HFFc6 (cell line): ENCODE results near the gene BCL2. TPM values are rescaled to one million over a fixed set of nuclear protein-coding genes. Genes with fewer than 3 reads are reported as not detected.

Experiments used
- DNase-seq: peaks from one replicate; pipeline ENCODE4 v3.0.0-alpha.2; 2018
- H3K27ac Mint-ChIP-seq: 2 replicates; pipeline ENCODE4 v1.8.0; 2020; ENCODE audit warnings: mild to moderate bottlenecking, mixed read lengths
- H3K27me3 Mint-ChIP-seq: 2 replicates; pipeline ENCODE4 v1.8.0; 2021; ENCODE audit warnings: mild to moderate bottlenecking, moderate library complexity, mixed read lengths; ENCODE audit not compliant: insufficient read depth
- H3K36me3 Mint-ChIP-seq: 2 replicates; pipeline ENCODE4 v1.8.0; 2021; ENCODE audit warnings: low read depth, mixed read lengths
- H3K4me1 Mint-ChIP-seq: 2 replicates; pipeline ENCODE4 v1.8.0; 2020; ENCODE audit warnings: low read depth, mixed read lengths
- H3K4me3 Mint-ChIP-seq: 2 replicates; pipeline ENCODE4 v1.8.0; 2020; ENCODE audit warnings: mild to moderate bottlenecking, moderate library complexity, mixed read lengths
- H3K9me3 Mint-ChIP-seq: 2 replicates; pipeline ENCODE4 v1.8.0; 2020; ENCODE audit warnings: mild to moderate bottlenecking, mixed read lengths
- total RNA-seq, 6 experiments: library from RNA; stranded (reverse); fragmentation: NEBNext Ultra II Directional; extraction: Animal tissue kit (Norgen Biotek cat#: 25700); gene quantifications; 2 replicates in 1 of 6; 3 replicates in 5 of 6; pipeline ENCODE4 v1.2.3, GENCODE V29; 2021
- TF ChIP-seq, protein P1 (sequence below): fragments of 200-600 bp; sonication (generic); IDR thresholded peaks from 2 replicates; pipeline ENCODE4 v1.5.0; 2021; ENCODE audit warnings: antibody characterized with exemption, mild to moderate bottlenecking

Gene BCL2
- total RNA-seq, 6 experiments from 2014 or later: 0.17 to 1.1 (median 0.95) TPM

DNA sequence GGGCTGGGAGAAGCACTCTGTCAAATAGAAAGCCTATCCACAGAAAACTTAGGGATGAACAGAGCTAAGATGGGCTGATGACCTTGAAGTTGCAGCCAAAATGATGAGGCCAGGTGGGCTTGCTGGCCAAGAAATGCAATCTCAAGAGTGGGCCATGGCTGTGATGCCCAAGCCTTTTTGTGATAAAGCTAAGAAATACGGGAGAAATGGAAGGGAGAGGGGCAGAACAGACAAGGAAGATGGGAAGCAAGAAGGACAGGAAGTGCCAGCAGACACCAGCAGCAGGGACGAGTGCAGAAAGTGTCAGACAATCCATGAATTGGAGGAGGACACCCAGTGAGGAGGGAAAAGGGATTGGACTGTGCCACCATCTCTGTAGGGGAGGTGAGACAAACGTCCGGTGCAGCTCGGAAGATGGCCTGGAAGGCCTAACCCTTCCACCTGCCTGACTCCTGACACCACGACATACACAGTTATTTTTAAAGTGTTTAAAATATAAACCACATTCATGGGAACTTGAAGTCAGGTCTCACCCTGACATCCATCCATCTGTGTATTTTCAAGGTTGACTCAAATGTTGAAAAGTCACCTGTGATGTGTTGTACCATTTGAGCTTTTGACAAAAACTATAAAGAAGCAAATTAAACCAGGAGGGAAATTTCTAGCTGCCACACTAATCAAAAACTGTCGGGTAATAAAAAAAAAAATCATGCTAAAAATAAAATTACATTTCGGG is 105.5 kb downstream of the BCL2 start:
- peaks cover 6% of the 10 kb centered on the region for H3K9me3 Mint-ChIP-seq
- TF ChIP-seq, protein P1, sequence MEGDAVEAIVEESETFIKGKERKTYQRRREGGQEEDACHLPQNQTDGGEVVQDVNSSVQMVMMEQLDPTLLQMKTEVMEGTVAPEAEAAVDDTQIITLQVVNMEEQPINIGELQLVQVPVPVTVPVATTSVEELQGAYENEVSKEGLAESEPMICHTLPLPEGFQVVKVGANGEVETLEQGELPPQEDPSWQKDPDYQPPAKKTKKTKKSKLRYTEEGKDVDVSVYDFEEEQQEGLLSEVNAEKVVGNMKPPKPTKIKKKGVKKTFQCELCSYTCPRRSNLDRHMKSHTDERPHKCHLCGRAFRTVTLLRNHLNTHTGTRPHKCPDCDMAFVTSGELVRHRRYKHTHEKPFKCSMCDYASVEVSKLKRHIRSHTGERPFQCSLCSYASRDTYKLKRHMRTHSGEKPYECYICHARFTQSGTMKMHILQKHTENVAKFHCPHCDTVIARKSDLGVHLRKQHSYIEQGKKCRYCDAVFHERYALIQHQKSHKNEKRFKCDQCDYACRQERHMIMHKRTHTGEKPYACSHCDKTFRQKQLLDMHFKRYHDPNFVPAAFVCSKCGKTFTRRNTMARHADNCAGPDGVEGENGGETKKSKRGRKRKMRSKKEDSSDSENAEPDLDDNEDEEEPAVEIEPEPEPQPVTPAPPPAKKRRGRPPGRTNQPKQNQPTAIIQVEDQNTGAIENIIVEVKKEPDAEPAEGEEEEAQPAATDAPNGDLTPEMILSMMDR: no peak
- no peak overlapping the region for H3K27ac Mint-ChIP-seq
- H3K36me3 Mint-ChIP-seq: peaks cover 5% of the 10 kb centered on the region; the same call in 1 of the 2 replicates
- H3K4me3 Mint-ChIP-seq: no peak overlapping the region
- H3K27me3 Mint-ChIP-seq: peaks cover 8% of the 10 kb centered on the region
- no peak for DNase-seq
- H3K4me1 Mint-ChIP-seq: peaks cover 5% of the 10 kb centered on the region

DNA sequence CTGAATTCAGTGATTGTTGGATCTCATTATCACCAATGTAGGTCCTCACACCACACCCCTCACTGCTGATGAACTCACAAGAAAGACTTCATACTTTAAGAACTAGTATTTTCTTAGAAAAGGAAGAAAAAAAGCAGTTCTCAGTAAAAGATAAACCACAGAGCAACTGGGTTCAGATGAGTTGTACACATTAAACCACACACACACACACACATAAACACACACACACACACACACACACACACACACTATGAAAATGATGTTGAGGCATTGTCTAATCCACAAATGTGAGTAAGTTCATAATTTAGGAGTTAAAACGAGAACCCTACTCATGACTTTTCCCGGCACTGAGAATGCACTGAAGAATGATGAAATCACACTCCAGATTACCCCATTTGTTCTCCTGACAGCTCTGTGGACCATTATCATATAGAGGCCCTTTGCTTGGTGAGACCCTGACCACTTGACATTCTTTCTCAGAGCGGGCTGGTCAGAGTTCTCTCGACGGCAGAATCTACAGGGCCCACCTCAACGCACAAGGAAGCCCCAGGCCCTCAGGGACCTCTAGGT is 106.2 kb downstream of the BCL2 start:
- Mint-ChIP-seq H3K4me3 (no peak overlapping the region), H3K27me3 (peaks cover 10% of the 10 kb centered on the region), H3K36me3 (no peaks in the 10 kb centered on the region), H3K27ac (no peak overlapping the region), H3K9me3 (no peaks in the 10 kb centered on the region), H3K4me1 (no peaks in the 10 kb centered on the region; the same call in 1 of the 2 replicates)
- TF ChIP-seq, protein P1: no peak
- DNase-seq: no peak

DNA sequence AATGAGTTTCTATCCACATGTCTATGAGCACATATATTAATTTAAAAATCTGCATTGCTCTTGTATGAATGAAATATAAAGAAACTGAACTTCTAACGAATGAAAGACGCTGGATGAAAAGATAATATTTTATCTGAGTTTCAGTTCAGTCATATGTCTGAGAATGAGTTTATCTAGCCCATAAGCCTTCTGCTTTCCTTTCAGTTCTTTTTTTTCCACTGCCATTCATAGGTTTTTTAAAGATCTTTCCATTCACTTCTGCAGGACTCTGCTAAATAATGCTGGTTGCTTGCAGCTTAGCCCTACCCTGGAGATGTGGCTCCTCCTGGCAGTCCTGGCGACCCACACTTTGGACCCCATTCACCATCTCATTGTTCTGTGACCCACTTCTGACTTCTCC is 109.0 kb downstream of the BCL2 start:
- Mint-ChIP-seq H3K27ac (no peak overlapping the region), H3K9me3 (no peaks in the 10 kb centered on the region), H3K36me3 (no peaks in the 10 kb centered on the region), H3K27me3 (peaks cover 26% of the 10 kb centered on the region), H3K4me3 (no peak overlapping the region), H3K4me1 (no peaks in the 10 kb centered on the region)
- no peak for DNase-seq
- TF ChIP-seq, protein P1: no peak

DNA sequence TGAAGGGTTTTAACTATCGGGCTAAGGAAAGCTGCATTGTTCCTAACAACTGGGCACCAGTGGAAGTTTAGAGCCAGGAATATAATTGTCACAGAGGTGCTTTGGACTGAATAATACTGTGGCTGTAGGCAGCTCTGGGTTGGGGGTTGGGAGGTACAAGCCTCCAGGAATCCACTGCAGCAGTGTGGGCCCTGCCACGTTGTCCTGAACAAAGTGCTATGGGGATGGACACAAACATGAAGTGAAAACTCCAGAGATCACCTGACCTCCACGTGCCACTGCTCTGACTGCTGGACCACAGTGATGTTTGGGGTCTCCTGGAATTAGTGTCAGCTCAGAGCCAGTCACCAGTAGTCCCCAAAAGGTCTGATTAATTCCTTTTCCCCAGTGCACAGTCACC is 110.9 kb downstream of the BCL2 start:
- H3K27me3 Mint-ChIP-seq: peaks cover 33% of the 10 kb centered on the region
- H3K9me3 Mint-ChIP-seq: no peaks in the 10 kb centered on the region
- H3K4me1 Mint-ChIP-seq: no peaks in the 10 kb centered on the region

DNA sequence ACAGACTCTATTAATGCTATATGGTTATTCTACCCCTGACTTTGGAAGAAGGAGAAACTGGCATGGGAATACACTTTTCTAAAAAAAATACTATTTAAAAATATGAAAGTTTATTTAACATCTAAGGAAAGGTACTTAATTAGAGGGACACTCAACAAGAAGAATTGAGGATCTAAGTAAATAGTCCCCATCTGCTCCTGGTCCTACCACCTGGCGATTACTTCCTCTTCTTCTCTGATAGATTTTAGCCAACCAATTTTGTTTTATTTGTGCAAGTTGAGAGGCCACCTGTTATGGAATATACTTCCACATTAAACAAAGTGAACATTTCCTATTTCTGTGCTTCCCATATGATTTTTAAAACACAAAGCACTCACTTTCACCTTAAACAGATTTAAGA is 111.7 kb downstream of the BCL2 start:
- Mint-ChIP-seq H3K27me3 (peaks cover 33% of the 10 kb centered on the region), H3K27ac (no peak overlapping the region), H3K9me3 (no peaks in the 10 kb centered on the region), H3K36me3 (no peaks in the 10 kb centered on the region), H3K4me1 (no peaks in the 10 kb centered on the region), H3K4me3 (no peak overlapping the region)
- no peak for DNase-seq
- TF ChIP-seq, protein P1: no peak

More for the DNA sequence above, 110.9 kb downstream of the BCL2 start:
- TF ChIP-seq, protein P1: no peak
- H3K4me3 Mint-ChIP-seq: no peak overlapping the region
- no peaks in the 10 kb centered on the region for H3K36me3 Mint-ChIP-seq
- no peak for DNase-seq
- H3K27ac Mint-ChIP-seq: no peak overlapping the region
